Measurements from ENCODE around the gene TMEM125. TPM values are rescaled to one million over a fixed set of nuclear protein-coding genes. Genes with fewer than 3 reads are reported as not detected.
A peak's percentile ranks its signal among the peaks of the same experiment; 100 is the strongest.

Gene TMEM125
- polyA plus RNA-seq, 2 donors = 10.9 to 11.7 TPM

- 87 to 89% methylated on average over 17 of the region's 17 CpGs for WGBS, 2 donors
Observed at GRCh38 chr1:43306688-43307457, 37.1 kb downstream of the TMEM125 start.

DNA sequence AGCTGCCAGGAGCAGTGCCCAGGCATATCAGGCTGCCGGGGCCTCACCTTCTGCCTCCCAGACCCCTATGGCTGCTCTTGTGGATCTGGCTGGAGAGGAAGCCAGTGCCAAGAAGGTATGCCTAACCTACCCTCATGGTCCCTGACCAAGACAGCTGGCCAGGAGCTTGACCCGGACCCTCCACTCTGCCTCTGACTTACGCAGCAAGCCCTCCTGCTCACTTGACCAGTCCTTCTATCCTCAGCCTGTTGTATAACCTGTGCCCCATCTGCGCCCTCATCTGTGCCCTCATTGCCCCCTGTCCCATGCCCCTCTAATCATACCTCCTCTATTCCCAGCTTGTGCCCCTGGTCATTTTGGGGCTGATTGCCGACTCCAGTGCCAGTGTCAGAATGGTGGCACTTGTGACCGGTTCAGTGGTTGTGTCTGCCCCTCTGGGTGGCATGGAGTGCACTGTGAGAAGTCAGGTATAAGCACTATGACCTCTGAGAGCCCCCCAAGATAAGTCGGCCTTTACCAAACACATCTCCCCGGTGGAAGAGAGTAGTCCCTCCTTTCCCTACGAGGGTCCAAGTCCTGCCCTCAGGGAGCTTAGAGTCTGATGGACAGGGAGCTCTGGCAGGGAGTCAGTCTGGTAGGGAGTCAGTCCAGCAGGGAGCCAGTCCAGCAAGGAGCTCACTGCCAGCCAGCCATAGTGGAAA, 37.8 kb downstream of the TMEM125 start:
- WGBS, 2 donors = 92 to 94% methylated on average over 9 of the region's 9 CpGs
- Histone ChIP-seq H3K27ac (ENCODE audit: low read depth in 2 of 2, low read length in 1 of 2) (no peak overlapping the region), H3K4me1 (ENCODE audit: control insufficient read depth in 2 of 2, insufficient read depth in 2 of 2, low read length in 1 of 2) (peaks cover 2 to 8% of the 10 kb centered on the region in 2 donors), H3K4me3 (ENCODE audit: low read depth in 1 of 2, low read length in 2 of 2) (no peak overlapping the region), H3K36me3 (ENCODE audit: control insufficient read depth in 2 of 2, insufficient read depth in 2 of 2, low read length in 1 of 2) (peaks cover 0 to 2% of the 10 kb centered on the region in 2 donors), H3K27me3 (ENCODE audit: control insufficient read depth in 1 of 2, insufficient read depth in 2 of 2, low read length in 2 of 2) (no peaks in the 10 kb centered on the region), H3K9me3 (ENCODE audit: control insufficient read depth in 2 of 2, insufficient read depth in 1 of 2, low read depth in 1 of 2, low read length in 1 of 2) (peaks cover 0 to 3% of the 10 kb centered on the region in 2 donors)

More at GRCh38 chr1:43306688-43307457, 37.1 kb downstream of the TMEM125 start:
- H3K36me3 ChIP-seq (ENCODE audit: control insufficient read depth in 2 of 2, insufficient read depth in 2 of 2, low read length in 1 of 2) = peaks cover 0 to 2% of the 10 kb centered on the region in 2 donors
- H3K9me3 ChIP-seq (ENCODE audit: control insufficient read depth in 2 of 2, insufficient read depth in 1 of 2, low read depth in 1 of 2, low read length in 1 of 2) = no peaks in the 10 kb centered on the region
- no peaks in the 10 kb centered on the region for H3K27me3 ChIP-seq (ENCODE audit: control insufficient read depth in 1 of 2, insufficient read depth in 2 of 2, low read length in 2 of 2)
- H3K4me1 ChIP-seq (ENCODE audit: control insufficient read depth in 2 of 2, insufficient read depth in 2 of 2, low read length in 1 of 2) = peaks cover 2 to 8% of the 10 kb centered on the region in 2 donors
- H3K4me3 ChIP-seq (ENCODE audit: low read depth in 1 of 2, low read length in 2 of 2) = no peak overlapping the region
- H3K27ac ChIP-seq (ENCODE audit: low read depth in 2 of 2, low read length in 1 of 2) = no peak overlapping the region

DNA sequence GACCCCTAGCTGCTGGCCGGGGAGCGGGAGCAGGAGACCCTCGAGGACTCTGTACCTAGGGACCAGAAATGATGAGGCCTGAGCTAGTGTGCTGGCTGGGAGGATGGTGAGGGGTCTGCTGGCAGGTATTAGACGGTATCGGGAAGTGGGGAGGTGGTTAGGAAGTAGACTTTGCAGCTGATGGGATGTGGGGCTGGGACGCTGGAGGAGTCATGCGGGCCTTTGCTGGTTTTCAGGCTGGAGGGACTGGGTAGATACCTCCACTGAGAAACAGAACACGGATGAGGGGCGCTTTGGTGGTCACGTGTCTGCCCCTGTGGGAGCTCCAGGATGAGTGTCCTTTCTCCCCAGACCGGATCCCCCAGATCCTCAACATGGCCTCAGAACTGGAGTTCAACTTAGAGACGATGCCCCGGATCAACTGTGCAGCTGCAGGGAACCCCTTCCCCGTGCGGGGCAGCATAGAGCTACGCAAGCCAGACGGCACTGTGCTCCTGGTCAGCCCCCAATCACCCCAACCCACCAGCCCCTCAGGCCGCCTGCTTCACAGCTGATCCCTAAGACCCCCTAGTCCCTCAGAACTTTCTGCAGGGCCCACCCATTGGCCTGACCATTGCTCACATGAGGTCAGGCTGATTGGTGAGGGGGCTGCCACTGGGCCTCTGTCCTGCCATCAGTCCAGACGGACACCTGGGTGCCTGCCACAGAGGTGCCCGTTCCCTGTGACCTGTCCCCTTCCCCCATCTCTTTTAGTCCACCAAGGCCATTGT, 39.0 kb downstream of the TMEM125 start:
- Histone ChIP-seq H3K36me3 (ENCODE audit: control insufficient read depth in 2 of 2, insufficient read depth in 2 of 2, low read length in 1 of 2) (peaks cover 0 to 2% of the 10 kb centered on the region in 2 donors), H3K27me3 (ENCODE audit: control insufficient read depth in 1 of 2, insufficient read depth in 2 of 2, low read length in 2 of 2) (no peaks in the 10 kb centered on the region), H3K9me3 (ENCODE audit: control insufficient read depth in 2 of 2, insufficient read depth in 1 of 2, low read depth in 1 of 2, low read length in 1 of 2) (peaks cover 0 to 3% of the 10 kb centered on the region in 2 donors), H3K4me3 (ENCODE audit: low read depth in 1 of 2, low read length in 2 of 2) (no peak overlapping the region), H3K4me1 (ENCODE audit: control insufficient read depth in 2 of 2, insufficient read depth in 2 of 2, low read length in 1 of 2) (peaks cover 2 to 3% of the 10 kb centered on the region in 2 donors), H3K27ac (ENCODE audit: low read depth in 2 of 2, low read length in 1 of 2) (no peak overlapping the region)
- WGBS, 2 donors = 92 to 93% methylated on average over 20 of the region's 20 CpGs

- peaks cover 0 to 2% of the 10 kb centered on the region in 2 donors for H3K36me3 ChIP-seq (ENCODE audit: control insufficient read depth in 2 of 2, insufficient read depth in 2 of 2, low read length in 1 of 2)
- peaks cover 0 to 2% of the 10 kb centered on the region in 2 donors for H3K4me1 ChIP-seq (ENCODE audit: control insufficient read depth in 2 of 2, insufficient read depth in 2 of 2, low read length in 1 of 2)
- no peak overlapping the region for H3K27ac ChIP-seq (ENCODE audit: low read depth in 2 of 2, low read length in 1 of 2)
- H3K9me3 ChIP-seq (ENCODE audit: control insufficient read depth in 2 of 2, insufficient read depth in 1 of 2, low read depth in 1 of 2, low read length in 1 of 2) = peaks cover 0 to 3% of the 10 kb centered on the region in 2 donors
- H3K27me3 ChIP-seq (ENCODE audit: control insufficient read depth in 1 of 2, insufficient read depth in 2 of 2, low read length in 2 of 2) = no peaks in the 10 kb centered on the region
- WGBS, 2 donors = 88 to 90% methylated on average over 13 of the region's 13 CpGs
- H3K4me3 ChIP-seq (ENCODE audit: low read depth in 1 of 2, low read length in 2 of 2) = no peak overlapping the region
Observed at GRCh38 chr1:43309405-43310025, 39.7 kb downstream of the TMEM125 start.

- Histone ChIP-seq H3K36me3 (ENCODE audit: control insufficient read depth in 2 of 2, insufficient read depth in 2 of 2, low read length in 1 of 2) (no peaks in the 10 kb centered on the region), H3K9me3 (ENCODE audit: control insufficient read depth in 2 of 2, insufficient read depth in 1 of 2, low read depth in 1 of 2, low read length in 1 of 2) (peaks cover 0 to 3% of the 10 kb centered on the region in 2 donors), H3K4me3 (ENCODE audit: low read depth in 1 of 2, low read length in 2 of 2) (no peak overlapping the region), H3K27me3 (ENCODE audit: control insufficient read depth in 1 of 2, insufficient read depth in 2 of 2, low read length in 2 of 2) (no peaks in the 10 kb centered on the region), H3K4me1 (ENCODE audit: control insufficient read depth in 2 of 2, insufficient read depth in 2 of 2, low read length in 1 of 2) (no peaks in the 10 kb centered on the region), H3K27ac (ENCODE audit: low read depth in 2 of 2, low read length in 1 of 2) (no peak overlapping the region)
- 93 to 97% methylated on average over 9 of the region's 9 CpGs for WGBS, 2 donors
Observed at GRCh38 chr1:43311521-43311920, 41.7 kb downstream of the TMEM125 start.

- no peaks in the 10 kb centered on the region for H3K36me3 ChIP-seq (ENCODE audit: control insufficient read depth in 2 of 2, insufficient read depth in 2 of 2, low read length in 1 of 2)
- peaks cover 0 to 3% of the 10 kb centered on the region in 2 donors for H3K9me3 ChIP-seq (ENCODE audit: control insufficient read depth in 2 of 2, insufficient read depth in 1 of 2, low read depth in 1 of 2, low read length in 1 of 2)
- H3K4me1 ChIP-seq (ENCODE audit: control insufficient read depth in 2 of 2, insufficient read depth in 2 of 2, low read length in 1 of 2) = no peaks in the 10 kb centered on the region
- no peak overlapping the region for H3K27ac ChIP-seq (ENCODE audit: low read depth in 2 of 2, low read length in 1 of 2)
- no peak overlapping the region for H3K4me3 ChIP-seq (ENCODE audit: low read depth in 1 of 2, low read length in 2 of 2)
- no peaks in the 10 kb centered on the region for H3K27me3 ChIP-seq (ENCODE audit: control insufficient read depth in 1 of 2, insufficient read depth in 2 of 2, low read length in 2 of 2)
- 87 to 89% methylated on average over 18 to 19 of the region's 19 CpGs for WGBS, 2 donors
Observed at GRCh38 chr1:43312212-43312623, 42.4 kb downstream of the TMEM125 start.

DNA sequence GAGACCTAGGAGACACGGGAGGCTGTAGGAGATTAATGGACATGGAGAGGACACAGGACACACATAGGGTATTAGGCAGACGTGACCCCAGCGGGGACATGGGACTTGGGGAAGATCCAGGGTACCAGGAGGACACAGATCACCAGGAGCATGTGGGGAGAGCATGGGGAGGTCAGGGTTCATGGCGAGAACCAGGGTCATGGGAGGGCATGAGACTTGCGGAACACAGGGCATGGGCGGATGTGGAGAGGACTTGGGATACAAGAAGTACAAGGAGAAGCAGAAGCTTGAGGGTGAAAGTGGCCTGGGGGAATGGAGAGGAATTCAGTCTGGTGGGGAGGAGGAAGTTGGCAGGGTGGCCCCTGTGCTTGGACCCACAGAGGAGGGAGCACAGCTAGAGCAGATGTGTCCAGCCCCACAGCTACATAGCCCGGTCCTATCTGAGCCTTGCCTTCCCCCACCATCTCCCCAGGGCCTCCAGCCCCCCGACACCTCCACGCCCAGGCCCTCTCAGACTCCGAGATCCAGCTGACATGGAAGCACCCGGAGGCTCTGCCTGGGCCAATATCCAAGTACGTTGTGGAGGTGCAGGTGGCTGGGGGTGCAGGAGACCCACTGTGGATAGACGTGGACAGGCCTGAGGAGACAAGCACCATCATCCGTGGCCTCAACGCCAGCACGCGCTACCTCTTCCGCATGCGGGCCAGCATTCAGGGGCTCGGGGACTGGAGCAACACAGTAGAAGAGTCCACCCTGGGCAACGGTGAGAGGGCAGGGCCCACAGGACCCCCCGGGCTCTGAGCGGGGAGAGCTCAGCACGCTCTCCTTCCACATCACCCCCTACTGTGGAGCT, 43.1 kb downstream of the TMEM125 start:
- Histone ChIP-seq H3K27me3 (ENCODE audit: control insufficient read depth in 1 of 2, insufficient read depth in 2 of 2, low read length in 2 of 2) (no peaks in the 10 kb centered on the region), H3K4me1 (ENCODE audit: control insufficient read depth in 2 of 2, insufficient read depth in 2 of 2, low read length in 1 of 2) (no peaks in the 10 kb centered on the region), H3K36me3 (ENCODE audit: control insufficient read depth in 2 of 2, insufficient read depth in 2 of 2, low read length in 1 of 2) (no peaks in the 10 kb centered on the region), H3K27ac (ENCODE audit: low read depth in 2 of 2, low read length in 1 of 2) (no peak overlapping the region), H3K9me3 (ENCODE audit: control insufficient read depth in 2 of 2, insufficient read depth in 1 of 2, low read depth in 1 of 2, low read length in 1 of 2) (peaks cover 0 to 3% of the 10 kb centered on the region in 2 donors), H3K4me3 (ENCODE audit: low read depth in 1 of 2, low read length in 2 of 2) (no peak overlapping the region)
- WGBS, 2 donors = 91 to 93% methylated on average over 23 to 24 of the region's 24 CpGs

DNA sequence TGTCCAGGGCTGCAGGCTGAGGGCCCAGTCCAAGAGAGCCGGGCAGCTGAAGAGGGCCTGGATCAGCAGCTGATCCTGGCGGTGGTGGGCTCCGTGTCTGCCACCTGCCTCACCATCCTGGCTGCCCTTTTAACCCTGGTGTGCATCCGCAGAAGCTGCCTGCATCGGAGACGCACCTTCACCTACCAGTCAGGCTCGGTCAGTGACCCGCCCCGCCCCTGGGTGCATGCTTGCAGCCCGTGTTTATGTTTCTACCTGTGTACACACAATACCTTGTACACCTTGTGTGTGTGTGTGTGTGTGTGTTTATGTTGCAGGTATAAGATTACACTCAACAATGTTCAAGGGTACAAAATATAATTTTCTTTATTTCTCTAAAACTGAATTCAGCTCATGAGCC, 44.0 kb downstream of the TMEM125 start:
- no peaks in the 10 kb centered on the region for H3K36me3 ChIP-seq (ENCODE audit: control insufficient read depth in 2 of 2, insufficient read depth in 2 of 2, low read length in 1 of 2)
- peaks cover 0 to 3% of the 10 kb centered on the region in 2 donors for H3K9me3 ChIP-seq (ENCODE audit: control insufficient read depth in 2 of 2, insufficient read depth in 1 of 2, low read depth in 1 of 2, low read length in 1 of 2)
- no peaks in the 10 kb centered on the region for H3K27me3 ChIP-seq (ENCODE audit: control insufficient read depth in 1 of 2, insufficient read depth in 2 of 2, low read length in 2 of 2)
- peak overlapping the region in 1 of 2 donors; percentile 15 for H3K27ac ChIP-seq (ENCODE audit: low read depth in 2 of 2, low read length in 1 of 2)
- H3K4me1 ChIP-seq (ENCODE audit: control insufficient read depth in 2 of 2, insufficient read depth in 2 of 2, low read length in 1 of 2) = no peaks in the 10 kb centered on the region
- H3K4me3 ChIP-seq (ENCODE audit: low read depth in 1 of 2, low read length in 2 of 2) = no peak overlapping the region
- WGBS, 2 donors = 78 to 85% methylated on average over 10 of the region's 10 CpGs

All from esophagus (tissue), 2 donors.